T47D (cell line): ENCODE results near the gene SLIT3.
"Not testable (repeated sequence)": the region's sequence is repeated elsewhere in the genome, so short reads cannot be mapped to it uniquely, and the experiment has no call there.

Source experiments
- DNase-seq, 2 experiments: peaks; one replicate each; pipeline versions ENCODE4 v3.0.0 to v3.0.0-alpha.2; 2011 to 2012; ENCODE audit warnings: low read depth in 1 of 2, low spot score in 1 of 2
- JUND ChIP-seq: IDR thresholded peaks from 2 replicates; pipeline ENCODE4 v1.6.1; 2012; ENCODE audit warnings: low read depth
- in situ Hi-C: cut with HindIII; loops from 2 replicates; pipeline ENCODE4 v1.10.0; 2016; ENCODE audit warnings: low sequenced_read_pairs, low pct_unique_long_range_greater_than_20kb

Gene SLIT3

GRCh38 chr5:168756453-168757391 is 544.2 kb downstream of the SLIT3 start:
- no peak for DNase-seq

GRCh38 chr5:168755548-168756093 is 545.3 kb downstream of the SLIT3 start:
- in situ Hi-C loops, result no loop called here
- DNase-seq, result no peak
- no peak for TF ChIP-seq JUND

More at GRCh38 chr5:168756453-168757391, 544.2 kb downstream of the SLIT3 start:
- in situ Hi-C loops, result no loop called here
- no peak for TF ChIP-seq JUND

GRCh38 chr5:168753691-168754254 is 547.2 kb downstream of the SLIT3 start:
- in situ Hi-C loops, result no loop called here
- no peak for TF ChIP-seq JUND
- DNase-seq, result no peak

- TF ChIP-seq JUND, result no peak
- DNase-seq, result no peak
- in situ Hi-C loops, result no loop called here
Measured at GRCh38 chr5:168752416-168753190, 548.3 kb downstream of the SLIT3 start.

GRCh38 chr5:168752012-168752411 is 548.9 kb downstream of the SLIT3 start:
- no peak for DNase-seq
- in situ Hi-C loops, result no loop called here

GRCh38 chr5:168750926-168751325 is 550.0 kb downstream of the SLIT3 start:
- no peak for TF ChIP-seq JUND
- DNase-seq, result no peak
- in situ Hi-C loops, result no loop called here

More at GRCh38 chr5:168752012-168752411, 548.9 kb downstream of the SLIT3 start:
- no peak for TF ChIP-seq JUND

- in situ Hi-C loops, result no loop called here
- DNase-seq, result no peak
- TF ChIP-seq JUND, result no peak
Measured at GRCh38 chr5:168749391-168750100, 551.4 kb downstream of the SLIT3 start.

GRCh38 chr5:168747987-168748777 is 552.8 kb downstream of the SLIT3 start:
- no peak for TF ChIP-seq JUND
- in situ Hi-C loops, result no loop called here
- DNase-seq, result peak in 1 of 2 experiments; percentile 73

GRCh38 chr5:168746893-168747640 is 553.9 kb downstream of the SLIT3 start:
- in situ Hi-C loops, result no loop called here

GRCh38 chr5:168746126-168746892 is 554.6 kb downstream of the SLIT3 start:
- in situ Hi-C loops, result not testable (repeated sequence)

More at GRCh38 chr5:168746893-168747640, 553.9 kb downstream of the SLIT3 start:
- peak in 1 of 2 experiments; percentile 19 for DNase-seq
- TF ChIP-seq JUND, result no peak

More at GRCh38 chr5:168746126-168746892, 554.6 kb downstream of the SLIT3 start:
- not testable (repeated sequence) for DNase-seq
